HepG2 (cell line): ENCODE results near the gene DPP7. TPM values are rescaled to one million over a fixed set of nuclear protein-coding genes. Genes with fewer than 3 reads are reported as not detected.
A peak's percentile ranks its signal among the peaks of the same experiment; 100 is the strongest.

Experiments
- CBFB ChIP-seq: sonication (generic); formaldehyde crosslinking; IDR thresholded peaks from 2 replicates; pipeline ENCODE4 v1.4.0; 2020; ENCODE audit warnings: missing genetic modification reagents
- CSRNP1 ChIP-seq: sonication (generic); formaldehyde crosslinking; IDR thresholded peaks from 2 replicates; pipeline ENCODE4 v1.8.1; 2023; ENCODE audit warnings: mild to moderate bottlenecking, missing genetic modification reagents
- EHMT2 ChIP-seq: fragments of 200-600 bp; sonication (generic); IDR thresholded peaks from 2 replicates; pipeline ENCODE4 v1.7.0; 2017; ENCODE audit warnings: antibody characterized with exemption, low read depth, low read length, borderline replicate concordance
- FOSL2 ChIP-seq: sonication (generic); formaldehyde crosslinking; IDR thresholded peaks from 2 replicates; pipeline ENCODE4 v1.4.0; 2020; ENCODE audit warnings: missing genetic modification reagents
- PAF1 ChIP-seq: IDR thresholded peaks from 2 replicates; pipeline ENCODE4 v1.6.1; 2016; ENCODE audit warnings: missing genetic modification reagents, missing compliant biosample characterization
- PCBP2 ChIP-seq: fragments of 200-400 bp; formaldehyde crosslinking; optimal IDR thresholded peaks from 2 replicates; pipeline ENCODE3; 2018; ENCODE audit warnings: low read length, low read depth; ENCODE audit not compliant: poor library complexity, severe bottlenecking
- SRSF9 ChIP-seq: fragments of 200-400 bp; formaldehyde crosslinking; IDR thresholded peaks from 2 replicates; pipeline ENCODE4 v1.6.1; 2018; ENCODE audit warnings: borderline replicate concordance, mild to moderate bottlenecking, low read depth, low read length; ENCODE audit not compliant: insufficient read depth, poor library complexity, severe bottlenecking
- TBX2 ChIP-seq: sonication (generic); formaldehyde crosslinking; IDR thresholded peaks from 2 replicates; pipeline ENCODE4 v1.5.0; 2020; ENCODE audit warnings: missing genetic modification reagents, mild to moderate bottlenecking, borderline replicate concordance
- ZFP36L2 ChIP-seq: sonication (generic); formaldehyde crosslinking; IDR thresholded peaks from 2 replicates; pipeline ENCODE4 v1.4.0; 2020; ENCODE audit warnings: missing genetic modification reagents
- ZNF282 ChIP-seq: fragments of 450-650 bp; IDR thresholded peaks from 2 replicates; pipeline ENCODE4 v1.6.1; 2018; ENCODE audit not compliant: partially characterized antibody
- ZNF557 ChIP-seq: sonication (generic); formaldehyde crosslinking; IDR thresholded peaks from 2 replicates; pipeline ENCODE4 v1.4.0; 2020; ENCODE audit warnings: missing genetic modification reagents
- polyA plus RNA-seq, 8 experiments: library from polyadenylated mRNA; depleted of rRNA in 3 of 8; stranded (reverse) in 7 of 8; unstranded in 1 of 8; fragments of >200 nt; fragmentation: Illumina TruSeq in 4 of 8; extraction: Trizol in 4 of 8; gene quantifications; 2 replicates each; pipeline versions ENCODE4 v1.2.1 to v1.2.3, GENCODE V29; 2011 to 2016; ENCODE audit warnings: low read depth in 4 of 8, missing spikeins in 1 of 8, mixed read lengths in 1 of 8; ENCODE audit not compliant: insufficient read depth in 1 of 8
- total RNA-seq, 5 experiments: library from RNA; depleted of rRNA; stranded (reverse); fragments of >200 nt; fragmentation: Illumina TruSeq; extraction: Trizol; gene quantifications; 2 replicates each; pipeline ENCODE4 v1.2.3, GENCODE V29; 2016; ENCODE audit warnings: low read depth in 1 of 5
- TF ChIP-seq, protein P1 (sequence below): sonication (generic); formaldehyde crosslinking; IDR thresholded peaks from 2 replicates; pipeline ENCODE4 v1.4.0; 2020; ENCODE audit warnings: mild to moderate bottlenecking, missing genetic modification reagents
- TF ChIP-seq, protein P2 (sequence below): sonication (generic); formaldehyde crosslinking; IDR thresholded peaks from 2 replicates; pipeline ENCODE4 v1.5.0; 2020; ENCODE audit warnings: missing genetic modification reagents
- TF ChIP-seq, protein P3 (sequence below): sonication (generic); formaldehyde crosslinking; IDR thresholded peaks from 2 replicates; pipeline ENCODE4 v1.4.0; 2020; ENCODE audit warnings: low read depth, missing genetic modification reagents

The DPP7 gene
- total and polyA plus RNA-seq, 2 of the 13 experiments (the other 11 are each of a cell fraction or from before 2014, with no cell fraction given) = 1.2 to 4.5 TPM

- TF ChIP-seq, protein P1, sequence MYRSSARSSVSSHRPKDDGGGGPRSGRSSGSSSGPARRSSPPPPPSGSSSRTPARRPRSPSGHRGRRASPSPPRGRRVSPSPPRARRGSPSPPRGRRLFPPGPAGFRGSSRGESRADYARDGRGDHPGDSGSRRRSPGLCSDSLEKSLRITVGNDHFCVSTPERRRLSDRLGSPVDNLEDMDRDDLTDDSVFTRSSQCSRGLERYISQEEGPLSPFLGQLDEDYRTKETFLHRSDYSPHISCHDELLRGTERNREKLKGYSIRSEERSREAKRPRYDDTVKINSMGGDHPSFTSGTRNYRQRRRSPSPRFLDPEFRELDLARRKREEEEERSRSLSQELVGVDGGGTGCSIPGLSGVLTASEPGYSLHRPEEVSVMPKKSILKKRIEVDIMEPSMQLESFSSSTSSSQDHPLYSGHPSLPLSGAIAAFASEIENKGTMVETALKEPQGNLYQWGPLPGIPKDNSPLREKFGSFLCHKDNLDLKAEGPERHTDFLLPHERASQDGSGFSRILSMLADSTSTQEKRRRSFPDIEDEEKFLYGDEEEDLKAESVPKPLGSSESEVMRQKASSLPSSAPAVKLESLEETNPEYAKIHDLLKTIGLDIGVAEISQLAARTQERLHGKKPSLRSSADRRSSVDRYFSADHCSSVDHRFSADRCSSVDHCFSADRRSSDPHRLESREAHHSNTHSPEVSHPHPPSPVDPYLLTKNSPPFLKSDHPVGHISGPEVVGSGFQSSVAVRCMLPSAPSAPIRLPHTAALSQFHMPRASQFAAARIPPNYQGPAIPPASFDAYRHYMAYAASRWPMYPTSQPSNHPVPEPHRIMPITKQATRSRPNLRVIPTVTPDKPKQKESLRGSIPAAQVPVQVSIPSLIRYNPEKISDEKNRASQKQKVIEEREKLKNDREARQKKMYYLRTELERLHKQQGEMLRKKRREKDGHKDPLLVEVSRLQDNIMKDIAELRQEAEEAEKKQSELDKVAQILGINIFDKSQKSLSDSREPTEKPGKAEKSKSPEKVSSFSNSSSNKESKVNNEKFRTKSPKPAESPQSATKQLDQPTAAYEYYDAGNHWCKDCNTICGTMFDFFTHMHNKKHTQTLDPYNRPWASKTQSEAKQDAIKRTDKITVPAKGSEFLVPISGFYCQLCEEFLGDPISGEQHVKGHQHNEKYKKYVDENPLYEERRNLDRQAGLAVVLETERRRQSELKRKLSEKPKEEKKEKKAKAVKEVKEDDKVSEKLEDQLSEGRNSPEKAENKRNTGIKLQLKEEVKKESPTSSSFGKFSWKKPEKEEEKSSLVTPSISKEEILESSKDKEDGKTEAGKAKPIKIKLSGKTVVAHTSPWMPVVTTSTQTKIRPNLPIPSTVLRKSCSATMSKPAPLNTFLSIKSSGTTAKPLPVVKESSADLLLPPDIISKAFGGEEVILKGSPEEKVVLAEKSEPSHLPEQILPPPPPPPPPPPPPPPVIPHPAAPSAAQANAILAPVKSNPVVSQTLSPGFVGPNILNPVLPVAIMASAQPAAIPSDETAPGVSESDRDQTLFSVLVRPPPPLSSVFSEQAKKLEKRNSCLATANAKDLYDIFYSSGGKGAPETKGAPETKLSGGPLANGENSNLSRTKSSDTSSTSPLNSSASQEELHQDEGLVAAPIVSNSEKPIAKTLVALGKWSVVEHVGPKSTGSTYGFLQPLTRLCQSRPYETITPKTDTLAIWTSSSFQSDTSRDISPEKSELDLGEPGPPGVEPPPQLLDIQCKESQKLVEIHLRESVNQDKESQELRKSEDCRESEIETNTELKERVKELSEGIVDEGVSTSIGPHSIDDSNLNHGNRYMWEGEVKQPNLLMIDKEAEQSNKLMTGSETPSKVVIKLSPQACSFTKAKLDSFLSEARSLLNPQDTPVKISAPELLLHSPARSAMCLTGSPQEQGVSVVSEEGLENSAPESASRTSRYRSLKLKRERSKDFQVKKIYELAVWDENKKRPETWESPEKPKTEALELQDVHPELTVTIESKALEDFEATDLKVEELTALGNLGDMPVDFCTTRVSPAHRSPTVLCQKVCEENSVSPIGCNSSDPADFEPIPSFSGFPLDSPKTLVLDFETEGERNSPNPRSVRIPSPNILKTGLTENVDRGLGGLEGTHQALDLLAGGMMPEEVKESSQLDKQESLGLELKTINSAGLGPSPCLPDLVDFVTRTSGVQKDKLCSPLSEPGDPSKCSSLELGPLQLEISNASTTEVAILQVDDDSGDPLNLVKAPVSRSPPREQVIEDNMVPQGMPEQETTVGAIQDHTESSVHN (CRISPR knock-in tag) = no peak
- TF ChIP-seq CBFB (CRISPR knock-in tag) (no peak), ZNF282 (no peak), ZNF557 (CRISPR knock-in tag) (no peak), PAF1 (CRISPR knock-in tag) (no peak), EHMT2 (no peak), TBX2 (CRISPR knock-in tag) (no peak; the same call in 1 of the 2 replicates), PCBP2 (no peak), ZFP36L2 (no peak), FOSL2 (no peak), SRSF9 (no peak), CSRNP1 (CRISPR knock-in tag) (peak; percentile 12; the same call in 1 of the 2 replicates)
- TF ChIP-seq, protein P2, sequence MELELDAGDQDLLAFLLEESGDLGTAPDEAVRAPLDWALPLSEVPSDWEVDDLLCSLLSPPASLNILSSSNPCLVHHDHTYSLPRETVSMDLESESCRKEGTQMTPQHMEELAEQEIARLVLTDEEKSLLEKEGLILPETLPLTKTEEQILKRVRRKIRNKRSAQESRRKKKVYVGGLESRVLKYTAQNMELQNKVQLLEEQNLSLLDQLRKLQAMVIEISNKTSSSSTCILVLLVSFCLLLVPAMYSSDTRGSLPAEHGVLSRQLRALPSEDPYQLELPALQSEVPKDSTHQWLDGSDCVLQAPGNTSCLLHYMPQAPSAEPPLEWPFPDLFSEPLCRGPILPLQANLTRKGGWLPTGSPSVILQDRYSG = no peak
- TF ChIP-seq, protein P3, sequence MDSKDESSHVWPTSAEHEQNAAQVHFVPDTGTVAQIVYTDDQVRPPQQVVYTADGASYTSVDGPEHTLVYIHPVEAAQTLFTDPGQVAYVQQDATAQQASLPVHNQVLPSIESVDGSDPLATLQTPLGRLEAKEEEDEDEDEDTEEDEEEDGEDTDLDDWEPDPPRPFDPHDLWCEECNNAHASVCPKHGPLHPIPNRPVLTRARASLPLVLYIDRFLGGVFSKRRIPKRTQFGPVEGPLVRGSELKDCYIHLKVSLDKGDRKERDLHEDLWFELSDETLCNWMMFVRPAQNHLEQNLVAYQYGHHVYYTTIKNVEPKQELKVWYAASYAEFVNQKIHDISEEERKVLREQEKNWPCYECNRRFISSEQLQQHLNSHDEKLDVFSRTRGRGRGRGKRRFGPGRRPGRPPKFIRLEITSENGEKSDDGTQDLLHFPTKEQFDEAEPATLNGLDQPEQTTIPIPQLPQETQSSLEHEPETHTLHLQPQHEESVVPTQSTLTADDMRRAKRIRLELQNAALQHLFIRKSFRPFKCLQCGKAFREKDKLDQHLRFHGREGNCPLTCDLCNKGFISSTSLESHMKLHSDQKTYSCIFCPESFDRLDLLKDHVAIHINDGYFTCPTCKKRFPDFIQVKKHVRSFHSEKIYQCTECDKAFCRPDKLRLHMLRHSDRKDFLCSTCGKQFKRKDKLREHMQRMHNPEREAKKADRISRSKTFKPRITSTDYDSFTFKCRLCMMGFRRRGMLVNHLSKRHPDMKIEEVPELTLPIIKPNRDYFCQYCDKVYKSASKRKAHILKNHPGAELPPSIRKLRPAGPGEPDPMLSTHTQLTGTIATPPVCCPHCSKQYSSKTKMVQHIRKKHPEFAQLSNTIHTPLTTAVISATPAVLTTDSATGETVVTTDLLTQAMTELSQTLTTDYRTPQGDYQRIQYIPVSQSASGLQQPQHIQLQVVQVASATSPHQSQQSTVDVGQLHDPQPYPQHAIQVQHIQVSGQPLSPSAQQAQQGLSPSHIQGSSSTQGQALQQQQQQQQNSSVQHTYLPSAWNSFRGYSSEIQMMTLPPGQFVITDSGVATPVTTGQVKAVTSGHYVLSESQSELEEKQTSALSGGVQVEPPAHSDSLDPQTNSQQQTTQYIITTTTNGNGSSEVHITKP (CRISPR knock-in tag) = no peak
Measured at GRCh38 chr9:137070201-137070905, 44.2 kb downstream of the DPP7 start, which contains the start of gene SAPCD2 (continued).
